ENCODE measurements around the gene SMC1A.

- TF ChIP-seq REST (IDR thresholded peaks at IDR 0.05; ENCODE audit: insufficient read depth in 1 of 2, low read depth in 2 of 2, low read length in 2 of 2) (no peak), TAF1 (IDR thresholded peaks at IDR 0.05; ENCODE audit: borderline replicate concordance, insufficient read depth, low read length) (no peak), POLR2AphosphoS5 (IDR thresholded peaks at IDR 0.05; ENCODE audit: low read depth, low read length) (no peak), SIN3A (IDR thresholded peaks at IDR 0.05; ENCODE audit: borderline replicate concordance, insufficient read depth, low read length) (no peak)
These were observed 45.0 kb downstream of the SMC1A start for GRCh38 chrX:53377464-53377863.

Measured in PFSK-1 (cell line).